GF-D8 (cell line): Measurements from ENCODE around the gene COP1.
"Not testable (repeated sequence)": the region's sequence is repeated elsewhere in the genome, so short reads cannot be mapped to it uniquely, and the experiment has no call there.

Experiments
- DNase-seq: peaks from one replicate; lab custom pipeline; 2025; lab: John Stamatoyannopoulos, UW

Gene COP1

DNA sequence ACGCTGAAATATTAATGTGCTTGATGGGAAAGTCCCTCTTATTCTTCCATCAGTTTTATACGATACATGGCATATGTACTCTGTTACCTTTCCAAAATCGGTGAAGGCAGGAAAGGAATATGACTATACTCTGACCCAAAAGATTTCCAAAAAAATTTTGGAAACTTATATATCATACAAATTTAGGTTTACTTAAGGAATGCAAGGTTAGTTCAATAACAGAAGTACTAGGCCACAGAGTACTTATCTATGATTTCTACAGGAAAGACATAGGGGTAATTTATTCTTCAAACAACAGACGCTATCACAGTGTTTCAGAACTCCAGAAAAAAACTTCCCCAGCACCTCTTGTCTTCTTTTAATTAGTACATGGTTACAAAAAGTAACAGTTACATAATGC, 84.8 kb downstream of the COP1 start:
- DNase-seq, result no peak

DNA sequence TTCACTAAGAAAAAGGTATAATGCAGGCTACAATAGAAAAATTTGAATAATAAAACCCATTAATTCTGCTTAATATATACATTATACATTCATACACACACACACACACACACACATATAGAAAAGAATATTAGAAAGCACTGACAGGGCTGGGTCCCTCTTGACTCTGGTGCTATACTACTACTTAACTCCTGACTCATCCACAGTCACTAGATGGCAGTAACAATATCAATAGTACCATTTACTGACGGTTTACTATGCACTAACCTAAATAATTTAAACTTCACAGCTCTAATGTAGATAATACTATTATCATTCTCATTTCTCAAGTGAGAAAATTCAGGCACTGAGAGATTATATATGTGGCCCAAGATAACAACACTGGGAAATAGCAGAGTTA, 87.5 kb downstream of the COP1 start:
- no peak for DNase-seq

DNA sequence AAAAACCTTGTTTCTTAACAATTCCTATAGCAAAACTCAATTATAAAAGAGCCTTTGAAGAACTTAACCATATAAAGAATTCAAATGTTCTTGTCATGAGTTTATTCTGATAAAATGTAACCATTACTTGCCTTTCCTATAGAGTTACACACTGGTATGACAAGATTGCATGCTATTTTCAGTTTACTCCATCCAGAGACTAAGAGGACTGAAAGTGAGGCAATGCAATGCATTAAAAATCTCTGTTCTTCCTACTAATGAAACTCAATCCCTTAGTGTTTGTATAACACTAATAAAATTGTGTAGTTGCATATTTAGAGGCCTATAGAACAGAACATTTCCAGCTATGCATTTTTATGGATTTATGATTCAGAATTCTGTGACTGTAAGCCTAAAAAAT, 88.1 kb downstream of the COP1 start:
- DNase-seq, result no peak

DNA sequence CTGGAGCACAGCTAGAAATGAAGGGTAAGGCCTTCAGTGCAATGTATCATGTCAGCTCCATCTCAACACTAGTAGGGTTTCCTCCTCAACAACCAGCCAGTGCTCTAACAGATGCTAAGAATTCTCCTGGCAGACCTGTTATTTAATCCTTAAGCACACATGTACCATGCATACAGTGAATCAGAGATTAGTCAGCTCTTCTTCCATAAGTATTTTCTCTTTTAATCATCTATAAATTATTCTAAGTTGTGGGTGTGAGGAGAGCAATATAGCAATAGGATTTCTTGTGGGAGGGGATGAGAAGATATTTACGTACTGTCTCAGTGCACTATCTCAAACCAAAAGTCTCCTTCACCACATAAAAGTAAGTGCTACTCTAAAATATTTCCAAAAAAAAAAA, 95.3 kb downstream of the COP1 start:
- DNase-seq, result no peak

DNA sequence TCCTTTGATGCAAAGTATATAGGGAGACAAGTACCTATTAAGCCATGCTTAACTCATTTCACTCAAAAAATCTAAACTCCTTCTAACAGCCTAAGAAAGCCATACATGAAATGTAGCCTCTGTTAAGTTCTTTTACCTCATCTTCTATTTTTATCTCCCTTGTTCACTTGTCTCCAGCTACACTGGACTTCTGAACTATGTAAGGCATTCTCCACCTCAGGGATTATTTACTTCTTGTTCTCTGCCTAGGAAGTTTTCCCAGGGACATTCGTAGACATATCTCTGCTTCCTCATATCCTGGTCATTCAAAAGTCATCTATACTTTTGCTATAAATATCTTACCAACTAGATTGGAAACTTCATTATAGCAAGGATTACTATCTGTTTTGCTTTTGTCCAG, 96.9 kb downstream of the COP1 start:
- no peak for DNase-seq

DNA sequence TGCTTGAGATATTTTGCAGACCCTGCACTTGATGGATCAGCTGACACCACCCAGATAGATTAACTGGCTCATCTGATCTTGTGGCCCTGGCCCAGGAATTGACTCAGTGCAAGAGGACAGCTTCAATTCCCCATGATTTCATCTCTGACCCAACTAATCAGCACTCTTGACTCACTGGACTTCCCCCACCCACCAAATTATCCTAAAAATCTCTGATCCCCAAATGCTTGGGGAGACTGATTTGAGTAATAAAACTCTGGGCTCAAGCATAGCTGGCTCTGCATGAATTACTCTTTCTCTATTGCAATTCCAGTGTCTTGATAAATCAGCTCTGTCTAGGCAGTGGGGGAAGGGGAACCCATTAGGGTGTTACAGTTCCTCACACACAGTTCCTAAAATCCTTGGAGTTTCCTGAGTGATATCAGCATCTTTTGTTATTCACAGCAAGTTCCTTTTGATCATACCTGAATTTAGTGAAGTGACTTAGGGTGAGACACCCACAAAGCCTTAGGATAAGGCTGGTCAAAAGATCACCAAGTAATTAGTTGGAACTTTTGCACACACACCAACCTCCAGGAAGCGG, 104.2 kb downstream of the COP1 start:
- DNase-seq, result no peak

DNA sequence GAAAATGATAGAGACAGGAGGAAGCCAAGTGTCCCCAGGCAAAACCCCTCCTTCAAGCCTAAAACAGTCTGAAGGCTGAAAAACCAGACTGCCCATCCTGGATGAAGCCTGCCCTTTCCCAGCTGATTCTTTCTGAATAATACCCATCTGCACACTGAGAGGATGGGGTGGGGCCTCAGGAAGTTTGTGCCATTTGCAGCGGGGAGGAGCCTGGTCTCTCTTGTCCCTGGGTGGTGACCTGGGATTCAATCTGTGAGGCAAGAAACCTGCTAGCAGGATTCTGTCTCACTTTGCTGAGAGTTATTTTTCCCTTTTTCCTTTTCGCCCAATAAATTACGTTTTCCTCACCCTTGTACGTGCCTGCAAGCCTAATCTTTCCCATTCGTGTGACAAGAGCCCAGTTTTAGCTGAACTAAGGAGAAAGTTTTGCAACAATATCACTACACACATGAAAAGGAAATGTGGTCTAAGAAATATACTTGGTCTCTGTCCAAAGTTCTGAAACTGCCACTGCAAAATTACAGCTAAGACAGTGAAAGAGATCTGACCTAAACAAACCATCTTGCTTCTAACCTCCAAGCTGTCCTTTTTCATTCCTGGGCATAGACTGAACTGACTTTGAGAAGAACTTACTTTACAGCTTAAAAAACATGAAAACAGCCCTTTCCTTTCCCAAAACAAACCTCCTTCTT, 105.0 kb downstream of the COP1 start:
- no peak for DNase-seq

DNA sequence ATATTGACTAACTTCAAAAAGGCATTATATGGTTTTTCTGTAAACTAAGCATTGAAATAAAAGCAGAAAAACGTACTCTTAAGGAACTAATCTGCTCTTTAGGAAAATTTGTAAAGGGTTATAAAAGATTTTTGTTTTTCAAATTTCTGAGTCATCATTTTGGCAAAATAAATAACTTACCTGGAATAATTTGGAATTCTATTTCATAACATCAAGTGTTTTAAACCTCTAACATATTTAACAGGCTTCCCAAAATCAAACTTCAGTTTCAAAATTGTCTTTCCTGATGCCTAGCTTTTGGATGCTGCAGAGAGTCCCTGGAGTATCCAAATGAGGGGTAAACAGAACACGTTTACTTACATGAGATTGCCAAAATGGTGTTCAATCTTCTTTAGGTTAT, 108.5 kb downstream of the COP1 start:
- no peak for DNase-seq

DNA sequence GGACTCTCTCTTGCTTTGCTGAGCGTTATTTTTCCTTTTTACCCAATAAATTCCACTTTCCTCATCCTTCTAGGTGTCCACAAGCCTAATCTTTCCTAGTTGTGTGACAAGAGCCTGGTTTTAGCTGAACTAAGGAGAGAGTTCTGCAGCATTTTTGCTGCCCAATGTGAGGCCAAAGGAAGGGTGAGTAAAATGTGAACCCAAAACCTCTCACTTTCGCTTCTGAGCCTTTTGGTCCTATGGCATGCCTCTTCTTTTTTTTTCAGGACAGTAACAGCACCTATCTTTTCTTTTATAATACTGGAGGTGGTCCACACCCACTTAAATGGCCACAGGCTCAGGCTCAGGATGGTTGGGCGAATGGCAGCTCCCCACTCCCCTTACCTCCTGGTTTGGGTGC, 111.1 kb downstream of the COP1 start:
- DNase-seq, result no peak

DNA sequence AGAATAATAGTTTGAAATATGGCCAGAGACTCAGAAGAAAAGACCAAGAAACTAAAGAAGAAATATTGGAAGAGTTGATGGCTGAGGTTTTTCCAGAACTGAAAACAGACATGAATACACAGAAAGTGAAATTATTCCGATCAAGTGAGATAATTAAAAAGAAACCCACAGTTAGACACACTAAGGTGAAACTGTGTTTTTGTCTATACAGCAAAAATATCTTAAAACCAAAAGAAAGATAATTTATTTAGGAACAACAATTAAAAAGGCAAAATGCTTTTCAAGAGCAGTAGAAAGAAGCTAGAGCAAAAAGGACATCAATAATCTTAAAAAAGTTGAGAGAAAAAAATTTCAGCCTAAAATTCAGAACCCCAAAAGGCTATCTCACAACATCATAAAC, 116.3 kb downstream of the COP1 start:
- DNase-seq, result no peak

DNA sequence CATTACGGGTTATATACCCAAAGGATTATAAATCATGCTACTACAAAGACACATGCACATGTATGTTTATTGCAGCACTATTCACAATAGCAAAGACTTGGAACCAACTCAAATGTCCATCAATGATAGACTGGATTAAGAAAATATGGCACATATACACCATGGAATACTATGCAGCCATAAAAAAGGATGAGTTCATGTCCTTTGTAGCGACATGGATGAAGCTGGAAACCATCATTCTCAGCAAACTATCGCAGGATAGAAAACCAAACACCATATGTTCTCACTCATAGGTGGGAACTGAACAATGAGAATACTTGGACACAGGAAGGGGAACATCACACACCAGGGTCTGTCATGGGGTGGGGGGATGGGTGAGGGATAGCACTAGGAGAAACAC, 119.3 kb downstream of the COP1 start:
- not testable (repeated sequence) for DNase-seq

DNA sequence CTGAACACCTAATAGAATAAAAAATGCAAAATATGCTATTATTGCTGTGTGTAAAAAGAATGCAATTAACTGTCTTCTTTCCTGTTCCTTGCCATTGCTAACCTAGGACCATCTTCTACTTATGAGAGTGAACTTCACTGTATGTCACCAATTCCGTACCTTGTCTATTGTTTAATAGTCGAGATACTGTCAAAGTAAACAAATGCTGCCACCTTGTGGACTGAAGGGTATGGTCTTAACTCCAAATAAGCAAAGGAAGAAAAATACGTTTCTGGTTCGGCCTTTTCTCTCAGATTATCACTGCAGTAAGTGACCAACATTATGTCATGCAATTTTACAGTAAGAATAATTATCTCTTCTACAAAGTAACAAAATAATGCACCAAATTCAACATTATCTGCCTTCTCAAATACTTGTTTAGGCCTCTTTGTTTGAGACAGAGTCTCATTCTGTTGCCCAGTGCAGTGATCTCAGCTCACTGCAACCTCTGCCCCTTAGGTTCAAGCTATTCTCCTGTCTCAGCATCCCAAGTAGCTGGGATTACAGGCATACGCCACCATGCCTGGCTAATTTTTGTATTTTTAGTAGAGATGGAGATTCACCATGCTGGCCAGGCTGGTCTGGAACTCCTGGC, 133.4 kb downstream of the COP1 start:
- no peak for DNase-seq

DNA sequence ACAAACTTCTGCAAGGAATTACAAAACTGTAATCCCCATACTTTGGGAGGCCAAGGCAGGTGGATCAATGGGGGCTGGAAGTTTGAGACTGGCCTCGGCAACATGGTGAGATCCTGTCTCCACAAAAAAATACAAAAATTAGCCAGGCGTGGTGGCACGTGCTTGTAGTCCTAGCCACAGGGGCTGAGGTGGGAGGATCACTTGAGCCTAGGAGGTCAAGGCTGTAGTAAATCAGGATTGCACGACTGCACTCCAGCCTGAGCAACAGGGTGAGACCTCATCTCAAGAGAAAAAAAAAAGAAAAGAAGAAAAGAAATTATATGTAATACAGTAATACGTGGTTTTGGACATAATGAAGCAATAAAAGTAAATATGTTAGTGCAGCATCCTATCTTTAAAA, 138.2 kb downstream of the COP1 start:
- no peak for DNase-seq

DNA sequence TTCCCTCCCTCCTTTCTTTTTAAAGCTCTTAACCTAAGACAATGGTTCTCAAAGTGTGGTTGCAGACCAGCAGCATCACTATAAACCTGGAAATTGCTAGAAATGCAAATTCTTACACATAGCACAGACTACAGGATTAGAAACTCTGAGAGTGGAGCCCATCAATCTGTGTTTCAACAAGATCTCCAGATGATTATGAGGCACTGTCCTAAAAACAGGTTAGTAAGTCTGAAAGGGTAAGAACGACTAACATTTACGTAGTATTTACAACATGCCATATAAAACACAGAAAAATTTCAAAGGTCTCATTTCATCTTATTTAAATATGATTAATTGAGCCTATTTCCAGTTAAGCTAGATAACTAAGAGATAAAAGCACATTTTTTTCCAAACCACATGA, 138.8 kb downstream of the COP1 start:
- DNase-seq, result no peak

DNA sequence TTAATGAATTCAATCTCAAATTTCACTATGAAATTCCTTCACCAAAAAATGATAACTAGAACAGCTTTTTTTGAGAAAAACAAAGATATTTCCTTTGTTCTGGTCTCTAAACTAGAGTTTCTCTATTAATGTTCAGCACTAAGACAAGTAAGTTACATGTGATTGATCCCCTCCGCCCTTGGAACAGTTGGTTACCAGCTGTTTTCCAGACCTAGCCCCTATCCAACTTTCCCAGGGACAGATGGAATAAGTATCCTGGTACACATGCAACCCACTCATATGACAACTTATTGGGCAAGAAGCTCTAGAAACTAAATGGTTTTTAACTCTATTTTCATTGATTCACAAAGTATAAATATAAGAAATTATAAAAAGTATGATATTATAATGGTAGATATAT, 140.4 kb downstream of the COP1 start:
- no peak for DNase-seq

DNA sequence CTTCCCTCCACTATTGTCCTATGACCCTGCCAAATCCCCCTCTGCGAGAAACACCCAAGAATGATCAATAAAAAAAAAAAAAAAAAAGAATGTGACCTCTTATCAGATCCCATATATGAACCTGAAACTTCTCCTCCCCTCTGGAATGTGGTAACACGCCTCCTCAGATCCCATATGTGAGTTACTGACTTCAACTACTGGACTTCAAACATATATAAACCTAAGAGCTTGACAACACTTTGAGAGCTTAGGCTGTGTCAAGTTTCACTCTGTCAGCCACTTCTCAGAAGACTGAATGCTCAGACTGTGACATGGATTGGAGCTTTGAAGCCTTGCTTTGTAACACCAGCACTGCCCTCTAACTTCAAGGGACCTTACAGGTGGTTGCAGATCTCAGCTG, 148.4 kb downstream of the COP1 start:
- DNase-seq, result no peak

DNA sequence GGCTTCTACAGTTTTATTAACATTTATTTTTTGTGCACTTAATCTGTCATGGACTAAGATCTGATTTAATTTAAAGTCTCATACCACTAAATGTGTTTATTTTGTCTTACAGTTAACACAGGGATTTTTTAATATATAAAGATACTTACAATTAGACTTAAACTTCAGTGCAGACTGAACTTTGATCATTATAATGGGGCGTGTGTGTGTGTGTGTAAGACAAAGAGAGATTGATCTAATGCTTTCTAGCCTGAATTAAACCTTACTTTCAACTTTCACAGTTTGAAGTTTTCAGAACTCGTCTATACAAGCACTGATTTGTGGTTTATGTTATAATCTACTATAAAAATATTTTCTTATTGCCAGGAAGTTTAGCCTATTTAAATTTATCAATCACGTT, 150.8 kb downstream of the COP1 start:
- DNase-seq, result no peak

DNA sequence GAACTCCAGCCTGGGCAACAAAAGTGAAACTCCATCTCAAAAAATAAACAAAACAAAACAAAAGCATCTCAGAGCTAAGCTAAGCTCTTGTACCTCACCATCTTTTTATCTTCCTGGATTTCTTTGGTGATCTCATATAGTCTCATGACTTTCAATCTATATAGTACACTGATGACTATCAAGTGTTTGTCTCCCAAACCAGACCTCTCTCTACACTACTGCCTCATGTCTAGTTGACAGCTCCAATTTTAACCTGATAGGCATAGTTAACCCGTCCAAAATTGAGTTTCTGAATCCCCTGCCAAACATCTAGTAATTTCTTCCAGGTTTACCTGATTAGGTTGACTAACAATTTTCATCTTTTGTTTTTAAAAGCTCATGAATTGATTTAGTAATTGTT, 151.7 kb downstream of the COP1 start:
- DNase-seq, result no peak

DNA sequence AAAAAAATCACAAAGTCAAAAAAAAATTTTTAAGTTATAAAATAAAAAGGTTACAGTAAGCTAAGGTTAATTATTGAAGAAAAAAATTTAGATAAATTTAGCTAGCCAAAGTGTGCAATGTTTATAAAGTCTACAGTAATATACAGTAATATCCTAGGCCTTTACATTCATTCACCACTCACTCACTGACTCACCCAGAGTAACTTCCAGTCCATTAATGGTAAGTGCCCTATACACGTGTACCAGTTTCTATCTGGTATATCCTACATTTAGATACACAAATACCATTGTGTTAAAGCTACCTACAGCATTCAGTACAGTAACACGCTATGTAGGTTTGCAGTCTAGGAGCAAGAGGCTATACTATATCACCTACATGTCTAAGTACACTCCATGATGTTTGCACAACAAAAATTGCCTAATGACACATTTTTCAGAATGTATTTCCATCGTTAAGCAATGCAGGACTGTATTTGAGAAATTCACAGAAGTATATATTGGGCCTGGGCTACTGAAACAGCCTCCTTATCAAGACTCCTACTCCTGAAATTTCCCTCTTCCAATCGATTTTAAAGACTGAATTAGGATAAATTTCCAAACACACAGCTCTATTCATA, 155.1 kb downstream of the COP1 start:
- DNase-seq, result peak; percentile 3

DNA sequence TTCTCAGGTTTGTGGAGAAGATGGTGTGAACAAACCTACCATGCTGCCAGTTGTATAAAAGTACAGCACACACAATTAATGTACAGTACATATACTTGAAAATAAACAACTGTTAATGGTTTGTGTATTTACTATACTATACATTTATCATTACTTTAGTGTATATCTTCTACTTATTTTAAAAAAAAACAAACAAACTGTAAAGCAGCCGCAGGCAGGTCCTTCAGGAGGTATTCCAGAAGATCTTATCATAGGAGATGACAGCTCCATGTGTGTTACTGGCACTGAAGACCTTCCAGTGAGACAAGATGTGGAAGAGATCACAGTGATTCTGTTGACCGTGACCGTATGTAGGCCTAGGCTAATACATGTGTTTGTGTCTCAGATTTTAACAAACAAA, 155.7 kb downstream of the COP1 start:
- DNase-seq, result no peak

DNA sequence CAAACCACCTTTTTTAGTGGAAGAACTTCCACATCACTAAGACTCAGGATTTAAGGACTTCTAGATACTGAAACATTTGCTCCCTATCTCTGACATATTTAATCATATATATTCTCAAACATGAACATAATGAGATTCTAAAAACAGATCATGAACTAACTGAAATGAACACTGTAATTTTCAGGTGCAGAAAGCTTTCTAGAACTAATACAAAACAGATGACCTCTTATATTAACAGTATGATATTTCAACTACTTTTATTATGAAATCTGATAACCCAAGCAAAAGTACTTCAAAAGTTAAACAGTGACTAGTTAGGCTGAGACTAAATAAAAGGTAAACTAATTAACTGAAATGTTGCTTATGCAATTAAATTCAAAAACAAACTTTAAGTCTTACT, 157.5 kb downstream of the COP1 start:
- no peak for DNase-seq

DNA sequence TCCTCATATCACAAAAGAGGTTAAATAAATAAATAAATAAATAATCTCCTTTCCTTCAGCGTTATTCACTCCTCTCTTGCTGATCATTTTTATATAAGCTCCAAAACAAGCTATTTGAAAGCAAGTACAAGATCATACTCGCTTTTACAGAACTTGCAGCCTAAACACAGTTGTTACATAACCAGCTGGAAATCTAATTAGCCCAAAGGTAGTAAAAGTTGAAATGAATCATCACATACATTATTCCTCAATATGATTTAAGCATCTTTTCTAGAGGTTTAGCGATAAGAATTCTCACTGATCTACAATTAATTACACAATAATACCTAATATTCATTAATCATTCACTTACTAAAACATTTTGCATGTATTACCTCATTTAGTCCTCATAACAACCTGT, 160.2 kb downstream of the COP1 start:
- no peak for DNase-seq

DNA sequence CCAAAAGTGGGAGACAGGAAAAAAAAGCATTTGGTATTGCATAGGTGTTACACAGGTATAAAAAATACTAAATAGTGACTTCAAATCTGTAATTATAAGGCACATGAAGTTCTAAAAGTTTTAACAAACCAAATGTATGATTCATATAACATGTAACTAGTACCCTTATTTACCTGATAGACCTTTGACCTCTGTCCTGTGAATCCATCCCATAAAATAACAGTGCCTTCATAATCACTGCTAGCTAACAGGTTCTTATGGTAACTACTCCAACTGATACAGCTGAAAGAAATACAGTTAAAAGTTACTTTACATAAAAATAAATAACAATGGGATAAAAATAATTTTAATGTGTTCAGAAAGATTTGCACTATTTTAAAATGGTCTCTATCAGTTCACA, 163.5 kb downstream of the COP1 start:
- DNase-seq, result no peak
